ENCODE results near the gene KMT2E.

The KMT2E gene

GRCh38 chr7:105009667-105010503 is 4.1 kb upstream of the KMT2E start:
- no peak for DNase-seq

GRCh38 chr7:105010504-105011130 is 3.4 kb upstream of the KMT2E start:
- DNase-seq = no peak

GRCh38 chr7:105011141-105011830 is 2.7 kb upstream of the KMT2E start:
- no peak for DNase-seq

- peak; percentile 36 for DNase-seq
Observed at GRCh38 chr7:105011831-105012502, 2.0 kb upstream of the KMT2E start.

- peak; percentile 100 for DNase-seq
Observed at GRCh38 chr7:105012503-105013220, 1.3 kb upstream of the KMT2E start.

GRCh38 chr7:105013221-105013815 is 687 bp upstream of the KMT2E start:
- DNase-seq = peak; percentile 96

- DNase-seq = peak; percentile 59
Observed at GRCh38 chr7:105014693-105015389, 836 bp downstream of the KMT2E start.

GRCh38 chr7:105015390-105015965 is 1.5 kb downstream of the KMT2E start:
- DNase-seq = peak; percentile 30

GRCh38 chr7:105016068-105016708 is 2.2 kb downstream of the KMT2E start:
- no peak for DNase-seq

- DNase-seq = no peak
Observed at GRCh38 chr7:105016709-105017656, 3.0 kb downstream of the KMT2E start.

- no peak for DNase-seq
Observed at GRCh38 chr7:105017657-105018365, 3.8 kb downstream of the KMT2E start.

GRCh38 chr7:105019269-105019668 is 5.3 kb downstream of the KMT2E start:
- DNase-seq = no peak

GRCh38 chr7:105020926-105021325 is 6.9 kb downstream of the KMT2E start:
- DNase-seq = no peak

GRCh38 chr7:105021352-105021751 is 7.3 kb downstream of the KMT2E start:
- no peak for DNase-seq

GRCh38 chr7:105021967-105022366 is 8.0 kb downstream of the KMT2E start:
- no peak for DNase-seq

GRCh38 chr7:105022458-105022857 is 8.5 kb downstream of the KMT2E start:
- no peak for DNase-seq

- no peak for DNase-seq
Observed at GRCh38 chr7:105024734-105025133, 10.7 kb downstream of the KMT2E start.

GRCh38 chr7:105026750-105027149 is 12.7 kb downstream of the KMT2E start:
- no peak for DNase-seq

All from activated naive CD4-positive, alpha-beta T cell treated with Interleukin-2 at 50 U/mL for 16 hours (primary cell).